HCT116 (cell line): ENCODE results near the gene TRPT1. TPM values are rescaled to one million over a fixed set of nuclear protein-coding genes. Genes with fewer than 3 reads are reported as not detected.

Source experiments
- ATAC-seq: fragments of 200-7000 bp; cut with Tn5 transposase; 2 replicates; pipeline ENCODE4 v1.9.1; 2020; ENCODE audit warnings: mild to moderate bottlenecking, moderate library complexity
- BruUV-seq: library from RNA; stranded (reverse); fragments of 400-500 nt; replicated peaks from 2 replicates; lab custom pipeline; 2021; lab: Mats Ljungman, UMichigan
- CTCF ChIA-PET: fragments of 300-600 bp; sonication (Branson Sonifier 250); formaldehyde crosslinking; loops from one replicate; lab custom pipeline; 2021; ENCODE audit warnings: antibody characterized with exemption; lab: Charles Lee
- POLR2A ChIA-PET: fragments of 300-600, 350-600 bp; sonication (Branson Sonifier 250); formaldehyde crosslinking; loops from one replicate; lab custom pipeline; 2021; ENCODE audit warnings: antibody characterized with exemption; lab: Charles Lee
- RAD21 ChIA-PET, 2 experiments: fragments of 300-600 bp; sonication (Branson Sonifier 250); formaldehyde crosslinking; loops; one replicate each; lab custom pipeline; 2023; ENCODE audit warnings: low total read pairs in 2 of 2; ENCODE audit not compliant: uncharacterized antibody in 2 of 2, unreplicated experiment in 2 of 2, low non-redundant PET in 1 of 2; lab: Charles Lee
- DNase-seq: peaks from one replicate; pipeline ENCODE4 v3.0.0-alpha.2; 2010; ENCODE audit warnings: low read depth, low spot score
- H2AFZ ChIP-seq: fragments of 200-600 bp; shearing (Covaris generic), sonication (generic); 2 replicates; pipeline ENCODE4 v1.6.1; 2017; ENCODE audit warnings: low read depth, mixed run types, mixed read lengths, antibody characterized with exemption, low read length; ENCODE audit not compliant: poor library complexity, severe bottlenecking
- H3K27ac ChIP-seq: 2 replicates; pipeline ENCODE4 v1.5.1; 2012; ENCODE audit warnings: low read depth, low read length
- H3K27me3 ChIP-seq: fragments of 200-600 bp; sonication (generic); 2 replicates; pipeline ENCODE4 v1.6.1; 2016; ENCODE audit warnings: mixed run types, low read length, mixed read lengths; ENCODE audit not compliant: insufficient read depth
- H3K36me3 ChIP-seq, 2 experiments: fragments of 200-500 bp in 1 of 2; fragments of 200-600 bp in 1 of 2; sonication (Bioruptor generic) in 1 of 2; sonication (generic) in 1 of 2; 2 replicates each; pipeline versions ENCODE4 v1.5.1 to v1.6.1; 2014 to 2016; ENCODE audit warnings: low read length in 2 of 2, inconsistent platforms in 1 of 2, mixed read lengths in 1 of 2, mixed run types in 1 of 2; ENCODE audit not compliant: insufficient read depth in 2 of 2, control insufficient read depth in 1 of 2
- H3K4me1 ChIP-seq, 2 experiments: fragments of 200-600 bp in 1 of 2; sonication (generic) in 1 of 2; 2 replicates each; pipeline versions ENCODE4 v1.5.1 to v1.6.1; 2012 to 2017; ENCODE audit warnings: low read length in 2 of 2, inconsistent platforms in 1 of 2, mild to moderate bottlenecking in 1 of 2, mixed read lengths in 1 of 2, mixed run types in 1 of 2, moderate library complexity in 1 of 2; ENCODE audit not compliant: insufficient read depth in 2 of 2, control insufficient read depth in 1 of 2
- H3K4me2 ChIP-seq: fragments of 200-600 bp; sonication (generic); 2 replicates; pipeline ENCODE4 v1.6.1; 2017; ENCODE audit warnings: mixed run types, low read length, mixed read lengths
- H3K4me3 ChIP-seq, 2 experiments: fragments of 200-600 bp in 1 of 2; sonication (generic) in 1 of 2; replicated peaks in 1 of 2; 2 replicates each; pipeline ENCODE4 v1.5.1; 2011 to 2016; ENCODE audit warnings: low read length in 2 of 2, control low read depth in 1 of 2, low read depth in 1 of 2, mild to moderate bottlenecking in 1 of 2, mixed read lengths in 1 of 2, mixed run types in 1 of 2
- H3K79me2 ChIP-seq: fragments of 200-600 bp; sonication (generic); 2 replicates; pipeline ENCODE4 v1.6.1; 2017; ENCODE audit warnings: mild to moderate bottlenecking, mixed run types, low read length, moderate library complexity, mixed read lengths; ENCODE audit not compliant: insufficient read depth
- H3K9ac ChIP-seq: fragments of 200-600 bp; sonication (generic); 2 replicates; pipeline ENCODE4 v1.6.1; 2016; ENCODE audit warnings: low read length, mixed read lengths
- H3K9me2 ChIP-seq: fragments of 200-600 bp; sonication (generic), shearing (Covaris generic); 2 replicates; pipeline ENCODE4 v1.6.1; 2017; ENCODE audit warnings: mixed run types, mild to moderate bottlenecking, moderate library complexity; ENCODE audit not compliant: insufficient read depth
- H3K9me3 ChIP-seq, 2 experiments: fragments of 200-500 bp in 1 of 2; fragments of 200-600 bp in 1 of 2; sonication (Bioruptor generic) in 1 of 2; sonication (generic) in 1 of 2; 2 replicates each; pipeline ENCODE4 v1.6.1; 2014 to 2017; ENCODE audit warnings: low read length in 2 of 2, mixed read lengths in 2 of 2, inconsistent platforms in 1 of 2, low read depth in 1 of 2, mild to moderate bottlenecking in 1 of 2, mixed run types in 1 of 2, moderate library complexity in 1 of 2; ENCODE audit not compliant: control insufficient read depth in 1 of 2, insufficient read depth in 1 of 2
- H4K20me1 ChIP-seq: fragments of 200-600 bp; sonication (generic), shearing (Covaris generic); 2 replicates; pipeline ENCODE4 v1.6.1; 2017; ENCODE audit warnings: mixed run types, mild to moderate bottlenecking, moderate library complexity; ENCODE audit not compliant: insufficient read depth
- CBX3 ChIP-seq: IDR thresholded peaks from 2 replicates; pipeline ENCODE4 v1.6.1; 2012; ENCODE audit warnings: low read depth
- CTCF ChIP-seq, 3 experiments: fragments of 200-600 bp in 1 of 3; sonication (generic) in 1 of 3; IDR thresholded peaks in 2 of 3; conservative IDR thresholded peaks in 1 of 3; 2 replicates each; pipeline ENCODE4 v1.5.1; 2012 to 2017; ENCODE audit warnings: low read depth in 2 of 3, low read length in 2 of 3, antibody characterized with exemption in 1 of 3, borderline replicate concordance in 1 of 3, control low read depth in 1 of 3, mild to moderate bottlenecking in 1 of 3, mixed read lengths in 1 of 3, mixed run types in 1 of 3, moderate library complexity in 1 of 3; ENCODE audit not compliant: insufficient read depth in 1 of 3
- EGR1 ChIP-seq: IDR thresholded peaks from 2 replicates; pipeline ENCODE4 v1.6.1; 2012; ENCODE audit warnings: low read depth
- ELF1 ChIP-seq: IDR thresholded peaks from 2 replicates; pipeline ENCODE4 v1.6.1; 2012; ENCODE audit warnings: low read depth, borderline replicate concordance
- EZH2 ChIP-seq: fragments of 200-600 bp; sonication (generic); IDR thresholded peaks from 2 replicates; pipeline ENCODE4 v1.6.1; 2017; ENCODE audit warnings: antibody characterized with exemption, mixed run types
- FOSL1 ChIP-seq: IDR thresholded peaks from 2 replicates; pipeline ENCODE4 v1.6.1; 2012; ENCODE audit warnings: low read depth
- MAX ChIP-seq: IDR thresholded peaks from 2 replicates; pipeline ENCODE4 v1.6.1; 2012
- POLR2AphosphoS5 ChIP-seq: IDR thresholded peaks from 2 replicates; pipeline ENCODE4 v1.6.1; 2011; ENCODE audit warnings: mild to moderate bottlenecking, low read depth, low read length, moderate library complexity
- RAD21 ChIP-seq: IDR thresholded peaks from 2 replicates; pipeline ENCODE4 v1.6.1; 2012; ENCODE audit warnings: low read depth, mild to moderate bottlenecking
- REST ChIP-seq: IDR thresholded peaks from 2 replicates; pipeline ENCODE4 v1.6.1; 2012; ENCODE audit warnings: low read depth
- SIN3A ChIP-seq: IDR thresholded peaks from 2 replicates; pipeline ENCODE4 v1.6.1; 2012; ENCODE audit warnings: low read depth
- TCF7L2 ChIP-seq: IDR thresholded peaks from 2 replicates; pipeline ENCODE4 v1.7.0; 2011; ENCODE audit warnings: borderline replicate concordance, inconsistent platforms; ENCODE audit not compliant: insufficient read depth, insufficient read length; ENCODE audit errors: extremely low read depth
- ZFX ChIP-seq: fragments of 450-650 bp; IDR thresholded peaks from 2 replicates; pipeline ENCODE4 v1.6.1; 2017
- intact Hi-C: fragments of 100-400 bp; cut with micrococcal nuclease; formaldehyde crosslinking; loops from 2 replicates; pipeline ENCODE4 v1.10.0; 2022
- total RNA-seq: library from RNA; stranded (reverse); gene quantifications from one replicate; pipeline ENCODE4 v1.2.1, GENCODE V29; 2021; ENCODE audit not compliant: unreplicated experiment

TRPT1 gene
- total RNA-seq, 1 experiment from 2014 or later: 43.2 TPM

- intact Hi-C loops: no loop called here
- BruUV-seq: no TSS peak
- H3K27ac ChIP-seq: no peak overlapping the region
- ATAC-seq (no peak), DNase-seq (no peak)
- no peaks in the 10 kb centered on the region for H3K27me3 ChIP-seq
- peaks cover 13 to 22% of the 10 kb centered on the region in 2 experiments; a peak in 3 of 4 replicates for H3K4me1 ChIP-seq
- H2AFZ ChIP-seq: no peak overlapping the region
- RAD21 ChIA-PET: no interaction called here
- H3K36me3 ChIP-seq: peaks cover 5 to 38% of the 10 kb centered on the region in 2 experiments; a peak in 2 of 4 replicates
- H3K9me2 ChIP-seq: no peaks in the 10 kb centered on the region
- no peaks in the 10 kb centered on the region for H3K9me3 ChIP-seq
- no peaks in the 10 kb centered on the region for H4K20me1 ChIP-seq
- H3K4me3 ChIP-seq: no peak overlapping the region
- TF ChIP-seq ZFX: no peak
- TF ChIP-seq MAX: no peak
- TF ChIP-seq CBX3: no peak
- no peak for TF ChIP-seq CTCF (IDR thresholded peaks at IDR 0.05 in 2 of 3, conservative IDR thresholded peaks at IDR 0.05 in 1 of 3; ENCODE audit: borderline replicate concordance in 1 of 3, insufficient read depth in 1 of 3, low read depth in 2 of 3, low read length in 2 of 3)
- TF ChIP-seq SIN3A: no peak
- no peak for TF ChIP-seq TCF7L2
- no peak for TF ChIP-seq ELF1
- TF ChIP-seq POLR2AphosphoS5: no peak
- TF ChIP-seq RAD21: no peak
- TF ChIP-seq EZH2: no peak
- no peak for TF ChIP-seq REST
- TF ChIP-seq FOSL1: no peak
- TF ChIP-seq EGR1: no peak
- no peak overlapping the region for H3K4me2 ChIP-seq
- POLR2A ChIA-PET: no interaction called here
- no peaks in the 10 kb centered on the region; the same call in 1 of the 2 replicates for H3K79me2 ChIP-seq
- no peak overlapping the region for H3K9ac ChIP-seq
- CTCF ChIA-PET: interaction anchor here (1.4 kb wide), 1 partner anchor 15 kb away, joined by 4 read pairs; no protein-coding TSS in a partner anchor
Measured at GRCh38 chr11:64265176-64266160, 39.5 kb upstream of the TRPT1 start.
